HUES48 (cell line): ENCODE data around the gene E2F6.

Experiments used
- H3K27ac ChIP-seq: one replicate; pipeline ENCODE4 v1.7.0; 2013; ENCODE audit warnings: low read depth, low read length, inconsistent platforms
- H3K27me3 ChIP-seq: 2 replicates; pipeline ENCODE4 v1.6.1; 2013; ENCODE audit warnings: mild to moderate bottlenecking, low read length; ENCODE audit not compliant: control insufficient read depth, insufficient read depth
- H3K36me3 ChIP-seq: 2 replicates; pipeline ENCODE4 v1.6.1; 2013; ENCODE audit warnings: low read length; ENCODE audit not compliant: control insufficient read depth, insufficient read depth
- H3K4me1 ChIP-seq: 2 replicates; pipeline ENCODE4 v1.6.1; 2013; ENCODE audit warnings: mild to moderate bottlenecking, low read length; ENCODE audit not compliant: control insufficient read depth, insufficient read depth
- H3K4me3 ChIP-seq: 2 replicates; pipeline ENCODE4 v1.5.1; 2013; ENCODE audit warnings: mild to moderate bottlenecking, low read depth, low read length
- H3K9ac ChIP-seq: 2 replicates; pipeline ENCODE4 v1.6.1; 2013; ENCODE audit warnings: mild to moderate bottlenecking, low read depth, low read length, moderate library complexity
- H3K9me3 ChIP-seq: 2 replicates; pipeline ENCODE4 v1.6.1; 2013; ENCODE audit warnings: low read length; ENCODE audit not compliant: control insufficient read depth, insufficient read depth

E2F6 gene

GRCh38 chr2:11404376-11405073, 61.4 kb downstream of the E2F6 start:
- 0 out of 2 replicates have a peak, but pooled peaks cover 2% of the 10 kb centered on the region for H3K4me1 ChIP-seq
- no peaks in the 10 kb centered on the region for H3K36me3 ChIP-seq
- no peak overlapping the region for H3K4me3 ChIP-seq
- no peaks in the 10 kb centered on the region for H3K9me3 ChIP-seq
- H3K27ac ChIP-seq: no peak overlapping the region
- no peaks in the 10 kb centered on the region for H3K27me3 ChIP-seq
- no peak overlapping the region for H3K9ac ChIP-seq

- H3K27ac ChIP-seq: no peak overlapping the region
- H3K36me3 ChIP-seq: no peaks in the 10 kb centered on the region
- H3K4me1 ChIP-seq: 0 out of 2 replicates have a peak, but pooled peaks cover 2% of the 10 kb centered on the region
- H3K9ac ChIP-seq: no peak overlapping the region
- no peaks in the 10 kb centered on the region for H3K9me3 ChIP-seq
- H3K27me3 ChIP-seq: no peaks in the 10 kb centered on the region
- H3K4me3 ChIP-seq: no peak overlapping the region
Measured at GRCh38 chr2:11402436-11402835, 63.5 kb downstream of the E2F6 start.

DNA sequence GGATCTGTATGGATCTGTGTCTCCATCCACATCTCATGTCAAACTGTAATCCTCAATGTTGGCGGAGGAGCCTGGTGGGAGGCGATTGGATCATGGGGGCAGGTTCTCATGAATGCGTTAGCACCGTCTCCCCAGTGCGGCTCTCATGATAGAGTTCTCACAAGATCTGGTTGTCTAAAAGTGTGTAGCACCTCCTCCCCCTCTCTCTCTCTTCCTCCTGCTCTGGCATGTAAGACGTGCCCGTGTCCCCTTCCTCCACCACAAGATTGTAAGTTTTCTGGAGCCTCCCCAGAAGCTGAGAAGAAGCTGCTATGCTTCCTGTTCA, 66.6 kb downstream of the E2F6 start:
- Histone ChIP-seq H3K27me3 (no peaks in the 10 kb centered on the region), H3K4me1 (0 out of 2 replicates have a peak, but pooled peaks cover 2% of the 10 kb centered on the region), H3K4me3 (no peak overlapping the region), H3K9ac (no peak overlapping the region), H3K9me3 (no peaks in the 10 kb centered on the region), H3K36me3 (no peaks in the 10 kb centered on the region), H3K27ac (no peak overlapping the region)

DNA sequence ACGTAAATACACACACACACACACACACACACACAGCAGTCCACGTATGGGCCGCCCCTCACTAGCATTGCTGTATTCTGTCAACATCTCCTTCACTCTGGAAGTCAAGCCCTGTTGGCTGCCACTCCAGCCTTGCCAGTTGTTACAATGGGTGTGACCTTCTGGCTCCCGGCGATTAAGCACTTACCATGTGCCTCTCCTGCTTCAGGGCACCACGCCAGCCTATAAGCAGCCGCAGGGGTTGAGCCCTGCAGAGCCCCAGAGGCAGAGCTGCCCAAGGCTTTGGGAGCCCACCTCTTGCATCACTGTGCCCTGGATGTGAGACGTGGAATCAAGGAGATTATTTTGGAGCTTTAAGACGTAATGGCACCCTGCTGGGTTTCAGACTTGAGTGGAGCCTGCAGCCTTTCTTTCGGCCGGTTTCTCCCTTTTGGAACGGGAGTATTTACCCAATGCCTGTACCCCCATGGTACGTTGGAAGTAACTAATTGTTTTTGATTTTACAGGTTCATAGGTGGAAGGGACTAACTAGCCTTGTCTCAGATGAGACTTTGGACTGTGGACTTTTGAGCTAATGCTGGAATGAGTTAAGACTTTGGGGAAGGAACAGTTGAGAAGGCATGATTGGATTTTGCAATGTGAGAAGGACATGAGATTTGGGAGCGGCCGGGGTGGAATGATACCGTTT, 67.1 kb downstream of the E2F6 start:
- H3K27ac ChIP-seq: no peak overlapping the region
- H3K36me3 ChIP-seq: no peaks in the 10 kb centered on the region
- H3K9me3 ChIP-seq: no peaks in the 10 kb centered on the region
- H3K9ac ChIP-seq: no peak overlapping the region
- H3K27me3 ChIP-seq: no peaks in the 10 kb centered on the region
- no peak overlapping the region for H3K4me3 ChIP-seq
- 0 out of 2 replicates have a peak, but pooled peaks cover 2% of the 10 kb centered on the region for H3K4me1 ChIP-seq

- 0 out of 2 replicates have a peak, but pooled peaks cover 7% of the 10 kb centered on the region for H3K4me1 ChIP-seq
- H3K9ac ChIP-seq: no peak overlapping the region
- no peaks in the 10 kb centered on the region for H3K36me3 ChIP-seq
- no peak overlapping the region for H3K4me3 ChIP-seq
- no peak overlapping the region for H3K27ac ChIP-seq
- H3K9me3 ChIP-seq: no peaks in the 10 kb centered on the region
- no peaks in the 10 kb centered on the region for H3K27me3 ChIP-seq
Measured at GRCh38 chr2:11397513-11397912, 68.4 kb downstream of the E2F6 start.

DNA sequence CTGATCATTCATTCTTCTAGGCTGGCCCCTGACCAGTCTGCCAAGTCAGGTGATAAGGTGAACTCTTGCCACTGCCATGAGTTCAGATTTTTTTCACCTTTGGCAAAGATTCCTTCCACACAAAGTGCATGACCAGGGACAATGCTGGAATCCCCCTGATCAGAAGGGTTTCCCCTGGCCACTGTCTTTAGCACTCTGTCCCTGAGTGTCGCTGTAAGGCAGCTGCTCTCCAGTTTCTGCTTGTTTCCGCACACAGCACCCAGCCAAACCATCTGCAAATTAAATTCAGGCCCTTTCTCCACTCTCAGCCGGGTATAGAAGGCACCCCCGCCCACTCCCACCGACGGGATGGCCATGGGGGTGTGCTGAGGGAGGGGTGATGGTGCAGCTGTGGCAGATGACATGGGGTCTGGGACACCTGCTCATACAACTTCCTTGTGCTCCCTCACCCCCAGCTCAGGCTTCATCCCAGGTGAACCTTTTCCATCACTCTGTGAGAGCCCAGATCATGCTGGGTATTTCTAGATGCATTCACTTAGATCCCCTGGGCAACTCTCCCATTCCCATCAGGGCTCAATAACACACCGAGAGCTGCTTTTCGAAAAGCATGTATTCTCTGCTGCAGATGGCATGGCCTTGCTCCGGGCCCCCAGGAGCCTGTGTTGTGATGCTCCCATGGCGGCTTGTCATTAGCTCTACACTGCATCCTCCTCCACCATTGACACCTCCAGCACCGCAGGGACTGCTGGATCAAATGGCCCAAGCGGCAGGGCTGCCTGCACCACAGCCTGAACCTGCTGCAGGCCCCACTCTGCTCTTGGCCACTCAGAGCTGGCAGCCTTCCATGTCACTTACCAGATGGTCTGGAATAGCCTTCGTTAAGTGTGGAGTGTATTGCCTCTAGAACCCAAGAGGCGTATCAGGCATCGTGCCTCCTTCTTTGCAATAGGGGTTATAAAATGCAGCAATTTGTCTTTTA, 69.2 kb downstream of the E2F6 start:
- H3K4me3 ChIP-seq: no peak overlapping the region
- H3K27me3 ChIP-seq: no peaks in the 10 kb centered on the region
- no peaks in the 10 kb centered on the region for H3K9me3 ChIP-seq
- H3K36me3 ChIP-seq: no peaks in the 10 kb centered on the region
- H3K9ac ChIP-seq: no peak overlapping the region
- peaks cover 9% of the 10 kb centered on the region; the same call in 1 of the 2 replicates for H3K4me1 ChIP-seq
- no peak overlapping the region for H3K27ac ChIP-seq

- no peaks in the 10 kb centered on the region for H3K27me3 ChIP-seq
- H3K4me1 ChIP-seq: peaks cover 12% of the 10 kb centered on the region; the same call in 1 of the 2 replicates
- H3K4me3 ChIP-seq: no peak overlapping the region
- no peak overlapping the region for H3K9ac ChIP-seq
- no peaks in the 10 kb centered on the region for H3K9me3 ChIP-seq
- no peak overlapping the region for H3K27ac ChIP-seq
- no peaks in the 10 kb centered on the region for H3K36me3 ChIP-seq
Measured at GRCh38 chr2:11396021-11396420, 69.9 kb downstream of the E2F6 start.

- Histone ChIP-seq H3K4me3 (no peak overlapping the region), H3K36me3 (no peaks in the 10 kb centered on the region), H3K27me3 (no peaks in the 10 kb centered on the region), H3K4me1 (peaks cover 14% of the 10 kb centered on the region; the same call in 1 of the 2 replicates), H3K9me3 (no peaks in the 10 kb centered on the region), H3K27ac (no peak overlapping the region), H3K9ac (no peak overlapping the region)
Measured at GRCh38 chr2:11395389-11395788, 70.6 kb downstream of the E2F6 start.
